Fibroblast of the aortic adventitia (primary cell): ENCODE results near the gene GALNT13. TPM values are rescaled to one million over a fixed set of nuclear protein-coding genes. Genes with fewer than 3 reads are reported as not detected.

Experiments used
- DNase-seq: peaks from one replicate; pipeline ENCODE4 v3.0.0-alpha.2; 2010; ENCODE audit warnings: low read depth
- H3K4me3 ChIP-seq: 2 replicates; pipeline ENCODE4 v1.5.1; 2011; ENCODE audit warnings: low read depth, mild to moderate bottlenecking, control low read depth, low read length, moderate library complexity
- CTCF ChIP-seq: IDR thresholded peaks from 2 replicates; pipeline ENCODE4 v1.5.1; 2011; ENCODE audit warnings: mild to moderate bottlenecking, low read length, control low read depth, inconsistent platforms; ENCODE audit not compliant: insufficient read depth
- total RNA-seq: library from RNA; depleted of rRNA; stranded (reverse); fragments of >200 nt; gene quantifications from 2 replicates; pipeline ENCODE4 v1.2.3, GENCODE V29; 2012; ENCODE audit warnings: low replicate concordance

GALNT13 gene
- total RNA-seq, 1 donor: 0.45 TPM

DNA sequence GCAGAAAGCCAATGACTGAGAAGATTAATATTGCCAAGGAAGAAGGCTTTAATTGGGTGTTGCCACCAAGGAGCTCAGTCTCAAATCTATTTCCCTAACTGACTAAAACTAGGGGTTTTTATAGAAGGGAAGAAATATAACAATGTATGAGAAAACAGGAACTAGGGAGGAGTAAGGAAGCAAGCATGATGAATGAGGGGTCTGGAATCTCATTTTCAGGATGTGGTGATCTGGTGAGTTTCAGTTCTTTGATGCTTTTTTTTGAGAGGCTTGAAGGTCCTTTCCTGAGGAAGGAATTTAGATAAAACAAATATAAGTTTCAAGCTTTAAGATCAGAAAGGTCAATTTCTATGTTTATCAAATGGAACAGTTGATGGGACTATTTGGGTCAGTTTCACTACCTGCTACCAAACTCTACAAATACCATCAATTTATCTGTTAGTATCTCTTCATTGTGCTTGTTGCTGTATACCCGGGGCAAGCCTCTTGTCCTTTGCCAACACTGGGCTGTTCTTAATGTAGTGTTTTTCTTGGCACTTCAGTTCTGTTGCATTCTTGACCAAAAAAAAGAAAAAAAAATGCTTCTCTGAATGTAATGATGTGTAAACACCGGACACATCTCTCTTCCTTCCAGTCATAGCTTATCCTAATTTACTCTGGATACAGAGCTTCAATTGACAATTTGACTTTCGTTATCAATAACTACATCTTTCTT lies 357.0 kb downstream of the GALNT13 start:
- TF ChIP-seq CTCF: no peak
- no peak for DNase-seq

GRCh38 chr2:154229966-154230365 lies 358.2 kb downstream of the GALNT13 start:
- no peak overlapping the region for H3K4me3 ChIP-seq
- DNase-seq: no peak
- no peak for TF ChIP-seq CTCF

More for the DNA sequence above, 357.0 kb downstream of the GALNT13 start:
- no peak overlapping the region for H3K4me3 ChIP-seq

- TF ChIP-seq CTCF: no peak
- no peak overlapping the region for H3K4me3 ChIP-seq
- DNase-seq: no peak
Observed at GRCh38 chr2:154231021-154231420, 359.3 kb downstream of the GALNT13 start.

- TF ChIP-seq CTCF: no peak
- H3K4me3 ChIP-seq: no peak overlapping the region
- DNase-seq: no peak
Observed at GRCh38 chr2:154233231-154233630, 361.5 kb downstream of the GALNT13 start.

GRCh38 chr2:154238252-154238651 lies 366.5 kb downstream of the GALNT13 start:
- no peak for TF ChIP-seq CTCF
- H3K4me3 ChIP-seq: no peak overlapping the region
- no peak for DNase-seq

- no peak for DNase-seq
- no peak for TF ChIP-seq CTCF
- H3K4me3 ChIP-seq: no peak overlapping the region
Observed at GRCh38 chr2:154240316-154240715, 368.6 kb downstream of the GALNT13 start.

DNA sequence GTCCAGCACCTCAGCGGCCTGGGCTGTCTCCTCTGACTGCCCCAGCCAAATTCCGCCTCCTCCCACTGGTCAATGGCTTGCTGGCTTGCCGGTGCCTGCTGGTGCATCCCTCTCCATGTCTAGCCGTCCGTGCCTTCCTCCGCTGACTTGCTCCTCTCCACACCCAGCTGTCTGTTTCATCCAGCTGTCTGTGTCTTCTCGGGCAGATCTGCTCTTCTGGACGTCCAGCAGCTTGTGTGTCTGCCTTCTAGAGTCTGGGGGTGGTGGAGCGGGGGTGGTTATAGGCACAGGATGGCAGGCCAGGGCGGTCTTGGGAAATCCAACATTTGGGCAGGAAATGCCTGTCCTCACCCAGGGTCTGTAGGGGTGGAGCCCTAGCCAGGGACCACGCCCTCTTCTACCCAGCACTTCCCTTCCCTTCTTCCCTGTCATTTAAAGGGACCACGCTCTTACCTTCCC lies 369.2 kb downstream of the GALNT13 start:
- TF ChIP-seq CTCF: no peak
- H3K4me3 ChIP-seq: no peak overlapping the region

More for the DNA sequence above, 369.2 kb downstream of the GALNT13 start:
- no peak for DNase-seq
